NCI-H82 treated with DMSO at 0.1 percent for 48 hours (cell line): Measurements from ENCODE around the gene CPED1.
A peak's percentile ranks its signal among the peaks of the same experiment; 100 is the strongest.
"Not testable (repeated sequence)": the region's sequence is repeated elsewhere in the genome, so short reads cannot be mapped to it uniquely, and the experiment has no call there.

Experiments
- DNase-seq: peaks from one replicate; lab custom pipeline; 2025; ENCODE audit not compliant: unreplicated experiment; lab: John Stamatoyannopoulos, UW

CPED1 gene

DNA sequence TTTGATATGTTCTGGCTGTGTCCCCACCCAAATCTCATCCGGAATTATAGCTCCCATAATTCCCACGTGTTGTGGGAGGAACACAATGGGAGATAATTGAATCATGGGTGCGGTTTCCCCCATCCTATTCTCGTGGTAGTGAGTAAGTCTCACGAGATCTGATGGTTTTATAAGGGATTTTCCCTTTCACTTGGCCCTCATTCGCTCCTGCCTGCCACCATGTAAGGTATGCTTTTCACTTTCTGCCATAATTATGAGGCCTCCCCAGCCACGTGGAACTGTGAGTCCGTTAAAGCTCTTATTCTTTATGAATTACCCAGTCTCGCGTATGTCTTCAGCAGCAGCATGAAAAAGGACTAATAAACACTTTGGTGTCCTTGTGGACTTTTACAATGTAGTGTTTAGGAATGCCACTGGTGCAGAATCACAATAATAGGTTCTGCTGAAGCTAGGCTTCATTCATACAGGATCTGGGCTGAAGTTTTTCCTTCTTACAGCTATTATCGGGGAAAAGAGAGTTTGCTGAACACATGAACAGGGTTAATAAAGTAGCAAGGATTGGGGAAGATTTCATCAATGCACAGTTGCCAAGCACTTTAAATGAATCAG, 74.3 kb downstream of the CPED1 start:
- no peak for DNase-seq

DNA sequence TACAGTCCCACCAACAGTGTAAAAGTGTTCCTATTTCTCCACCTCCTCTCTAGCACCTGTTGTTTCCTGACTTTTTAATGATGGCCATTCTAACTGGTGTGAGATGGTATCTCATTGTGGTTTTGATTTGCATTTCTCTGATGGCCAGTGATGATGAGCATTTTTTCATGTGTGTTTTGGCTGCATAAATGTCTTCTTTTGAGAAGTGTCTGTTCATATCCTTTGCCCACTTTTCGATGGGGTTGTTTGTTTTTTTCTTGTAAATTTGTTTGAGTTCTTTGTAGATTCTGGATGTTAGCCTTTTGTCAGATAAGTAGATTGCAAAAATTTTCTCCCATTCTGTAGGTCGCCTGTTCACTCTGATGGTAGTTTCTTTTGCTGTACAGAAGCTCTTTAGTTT, 79.2 kb downstream of the CPED1 start:
- not testable (repeated sequence) for DNase-seq

DNA sequence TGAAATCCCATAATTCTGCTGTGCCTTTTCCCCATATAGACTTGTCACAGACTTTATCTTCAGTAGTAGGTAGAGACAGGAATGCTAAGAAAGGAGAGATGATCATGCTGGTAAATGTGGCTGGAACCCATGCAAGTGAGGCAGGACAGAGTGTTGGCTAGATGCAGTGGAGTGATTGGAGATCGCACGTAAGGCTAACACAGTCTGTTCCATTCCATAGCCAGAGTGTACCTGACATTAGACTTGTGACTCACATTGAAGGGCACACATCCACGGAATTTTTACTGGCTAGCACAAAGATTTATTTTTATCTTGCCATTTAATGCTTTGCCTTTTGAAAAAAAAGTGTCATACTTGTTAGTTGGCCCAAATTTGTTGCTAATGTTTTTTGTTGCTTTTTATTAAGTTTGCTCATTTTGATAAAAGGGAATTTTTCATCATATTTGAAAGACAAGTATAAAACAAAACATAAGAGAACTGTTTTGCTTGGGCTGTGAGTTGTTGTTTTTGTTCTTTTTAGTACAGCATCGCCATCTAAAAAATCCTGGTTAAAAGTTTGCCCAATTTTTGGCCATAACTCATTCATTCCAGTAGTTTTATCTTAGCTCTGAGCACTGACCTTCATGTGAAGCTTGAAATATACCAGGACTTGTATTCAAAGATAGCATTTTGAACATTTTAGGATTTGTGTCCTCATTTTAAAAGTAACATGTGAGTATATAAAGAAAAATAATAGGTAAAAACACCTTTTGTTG, 81.0 kb downstream of the CPED1 start:
- DNase-seq: no peak

DNA sequence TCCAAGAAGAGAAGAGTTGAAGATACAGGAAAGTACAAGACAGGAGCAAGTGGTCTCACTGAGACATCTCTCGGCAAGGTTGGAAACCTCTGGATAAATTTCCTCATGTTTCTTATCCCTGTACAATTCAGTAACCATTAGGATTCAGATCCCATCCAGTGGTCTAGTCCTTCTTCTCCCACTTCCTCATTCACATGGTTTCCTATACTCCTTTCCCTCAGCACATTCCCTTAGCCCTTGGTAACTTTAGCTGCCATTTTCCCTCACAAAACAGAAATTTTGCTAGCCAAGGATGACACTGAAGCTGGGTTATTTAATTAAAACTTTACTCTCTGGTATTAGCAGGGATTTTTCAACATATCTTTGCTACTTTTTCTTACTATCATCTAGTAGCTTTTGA, 82.6 kb downstream of the CPED1 start:
- DNase-seq: no peak

DNA sequence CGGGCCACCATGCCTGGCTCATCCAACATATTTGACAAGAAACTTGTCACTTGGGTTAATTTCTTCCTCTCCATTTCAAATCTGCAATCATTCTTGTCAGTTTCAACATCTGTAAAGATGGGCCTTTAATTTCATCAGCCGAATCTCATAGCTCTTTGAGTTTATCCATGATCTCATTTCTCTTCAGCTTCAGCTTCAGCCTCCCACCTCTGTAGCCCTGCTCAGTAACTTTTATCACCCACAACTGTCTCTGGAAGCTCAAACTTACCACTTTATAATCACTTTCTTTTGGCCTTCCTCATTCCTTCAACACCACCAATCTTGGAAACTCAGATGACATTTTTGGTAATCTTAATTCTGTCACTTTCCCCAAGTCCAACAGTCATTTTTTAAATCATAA, 83.2 kb downstream of the CPED1 start:
- no peak for DNase-seq

DNA sequence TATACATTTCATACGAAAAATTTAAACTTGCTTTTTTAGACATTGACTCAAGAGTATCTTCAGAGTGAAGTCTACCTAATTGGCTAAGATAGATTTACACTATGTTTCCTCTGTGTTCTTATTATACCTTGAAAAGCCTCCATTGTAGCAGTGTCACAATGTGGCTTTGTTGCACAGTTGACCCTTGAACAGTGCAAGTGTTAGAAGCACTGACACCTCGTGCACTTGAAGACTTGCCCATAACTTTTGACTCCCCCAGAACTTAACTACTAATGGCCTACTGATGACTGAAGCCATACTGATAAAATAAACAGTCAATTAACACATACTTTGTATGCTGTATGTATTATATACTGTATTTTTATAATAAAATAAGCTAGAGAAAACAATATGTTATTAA, 84.3 kb downstream of the CPED1 start:
- no peak for DNase-seq

DNA sequence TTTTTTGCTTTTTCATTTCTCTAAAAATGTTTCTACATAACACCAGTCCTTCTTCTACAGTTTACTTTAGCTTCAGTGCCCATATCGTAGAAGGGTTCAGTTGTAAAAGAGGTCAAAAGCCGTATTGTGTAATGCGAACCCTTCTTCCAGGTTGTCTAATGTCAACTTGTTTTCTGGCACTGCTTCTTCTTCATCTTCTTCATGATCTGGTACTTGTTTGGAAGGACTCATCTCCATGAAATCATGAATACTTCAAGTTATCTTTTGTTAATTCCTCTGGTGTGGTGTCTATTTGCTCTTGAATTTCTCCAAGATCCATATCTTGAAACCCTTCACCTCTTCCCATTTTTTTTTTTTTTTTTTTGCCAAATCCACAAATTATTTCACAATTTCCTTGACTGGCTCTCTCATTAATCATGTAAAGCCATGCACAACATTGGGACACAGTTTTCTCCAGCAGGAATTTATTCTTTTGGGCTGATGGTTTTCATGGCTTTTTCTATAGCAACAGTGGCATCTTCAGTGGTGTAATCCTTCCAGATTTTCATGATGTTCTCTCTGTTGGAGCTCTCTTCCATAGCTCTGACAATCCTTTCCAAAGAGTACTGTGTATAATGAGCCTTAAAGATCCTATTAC, 85.1 kb downstream of the CPED1 start:
- no peak for DNase-seq

DNA sequence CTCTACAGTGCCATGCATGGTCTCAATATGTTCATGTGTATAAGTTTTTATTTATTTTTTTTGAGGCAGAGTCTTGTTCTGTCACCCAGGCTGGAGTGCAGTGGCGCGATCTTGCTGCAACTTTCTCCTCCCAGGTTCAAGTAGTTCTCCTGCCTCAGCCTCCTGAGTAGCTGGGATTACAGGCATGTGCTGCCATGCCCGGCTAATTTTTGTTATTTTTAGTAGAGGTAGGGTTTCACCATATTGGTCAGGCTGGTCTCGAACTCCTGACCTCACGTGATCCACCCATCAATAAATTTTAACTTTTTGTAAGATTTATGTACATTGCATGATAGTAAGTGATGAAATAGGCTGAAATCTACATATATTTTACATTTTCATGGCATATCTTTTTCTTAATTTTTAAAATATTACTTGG, 86.9 kb downstream of the CPED1 start:
- DNase-seq: not testable (repeated sequence)

DNA sequence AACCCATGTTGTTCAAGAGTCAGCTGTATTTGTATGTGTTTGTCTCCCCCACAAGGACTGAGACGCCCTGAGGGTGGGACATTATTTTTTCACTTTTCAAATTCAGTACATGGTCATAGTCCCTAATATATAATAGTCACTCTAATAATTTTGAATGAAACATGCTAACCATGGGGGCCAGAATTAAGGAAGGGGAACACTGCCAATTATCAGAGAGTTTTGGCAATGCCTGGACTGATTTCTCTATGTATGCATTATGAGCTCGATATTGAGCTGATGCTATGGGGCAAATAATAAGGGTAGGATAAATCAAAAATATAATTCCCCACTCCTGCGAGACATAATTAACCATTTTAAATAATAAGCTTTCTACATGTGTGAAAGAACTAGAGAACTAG, 87.4 kb downstream of the CPED1 start:
- DNase-seq: no peak

DNA sequence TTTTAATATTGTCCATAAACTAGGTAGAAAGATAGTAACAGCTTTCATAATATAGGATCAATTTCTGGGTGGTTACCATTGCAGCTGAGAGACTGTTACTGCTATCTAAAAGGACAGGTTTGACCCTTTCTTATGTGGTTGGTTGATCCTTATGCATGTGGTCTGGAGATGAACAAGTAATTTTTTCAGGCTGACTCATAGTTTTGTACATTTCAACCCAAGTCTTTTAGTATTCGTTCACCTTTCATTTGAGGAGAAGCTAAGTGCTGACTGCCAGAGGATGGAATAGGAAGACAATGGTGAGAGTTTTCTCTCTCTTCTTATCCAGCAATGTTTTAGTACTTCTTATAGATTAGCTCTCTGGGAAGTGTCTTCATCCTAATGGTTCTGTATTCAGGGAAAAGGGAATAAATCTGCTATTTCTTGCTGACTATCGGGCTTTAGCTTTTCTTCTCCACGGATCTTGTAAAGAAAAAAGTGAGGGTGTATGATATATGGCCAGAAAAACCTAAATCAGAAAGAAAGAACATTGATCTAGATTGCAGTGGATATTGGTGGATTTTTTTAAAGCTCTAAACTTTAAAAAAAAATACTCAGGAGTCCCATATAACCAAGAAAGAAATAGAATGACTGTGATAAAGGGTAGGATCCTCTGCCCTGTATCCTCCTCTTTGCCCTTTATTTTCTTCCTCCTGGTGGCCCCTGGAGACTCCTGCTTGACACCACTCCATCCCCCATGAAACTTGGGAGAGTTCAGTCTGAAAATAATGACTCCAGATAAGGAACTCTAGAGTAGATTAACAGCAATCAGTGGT, 88.0 kb downstream of the CPED1 start:
- no peak for DNase-seq

DNA sequence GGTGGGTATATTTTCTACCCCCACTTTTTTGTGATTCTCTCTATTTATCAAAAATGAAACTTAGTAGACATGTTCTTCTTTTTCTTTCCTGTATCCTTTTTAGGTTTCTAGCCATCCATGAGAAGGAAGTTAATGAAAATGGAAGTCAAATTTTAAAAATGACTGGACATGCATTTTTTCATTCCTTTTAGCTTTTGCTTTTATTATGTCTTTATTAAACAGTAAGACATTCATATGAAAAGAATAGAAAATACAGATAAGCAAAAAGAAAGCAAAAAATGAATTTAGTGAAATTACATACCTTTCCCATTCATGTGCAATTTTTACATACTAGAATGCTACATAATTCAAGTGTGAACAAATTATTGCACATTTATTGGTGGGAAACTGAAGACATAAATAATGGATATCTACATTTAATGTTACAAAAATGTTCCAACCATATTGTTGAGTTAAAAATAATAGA, 88.7 kb downstream of the CPED1 start:
- no peak for DNase-seq

DNA sequence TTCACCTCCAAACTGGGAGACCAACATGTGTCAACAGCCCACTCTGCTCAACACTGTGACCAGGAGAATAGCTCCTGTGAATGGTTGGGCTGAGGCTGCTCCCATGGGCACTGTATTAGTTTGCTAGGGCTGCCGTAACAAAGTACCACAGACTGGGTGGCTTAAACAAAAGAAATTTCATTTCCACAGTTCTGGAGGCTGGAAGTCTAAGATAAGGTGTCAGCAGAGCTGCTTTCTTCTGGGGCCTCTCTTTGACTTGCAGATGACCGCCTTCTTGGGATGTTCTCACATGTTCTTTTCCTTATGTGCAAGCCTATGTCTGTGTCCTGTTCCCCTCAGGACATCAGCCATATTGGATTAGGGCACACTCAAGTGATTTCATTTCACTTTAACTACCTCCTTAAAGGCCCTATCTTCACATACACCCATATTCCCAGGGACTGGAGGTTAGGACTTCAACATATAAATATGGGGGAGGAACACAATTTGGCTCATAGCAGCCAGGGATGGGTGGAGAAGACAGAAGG, 90.3 kb downstream of the CPED1 start:
- DNase-seq: no peak

DNA sequence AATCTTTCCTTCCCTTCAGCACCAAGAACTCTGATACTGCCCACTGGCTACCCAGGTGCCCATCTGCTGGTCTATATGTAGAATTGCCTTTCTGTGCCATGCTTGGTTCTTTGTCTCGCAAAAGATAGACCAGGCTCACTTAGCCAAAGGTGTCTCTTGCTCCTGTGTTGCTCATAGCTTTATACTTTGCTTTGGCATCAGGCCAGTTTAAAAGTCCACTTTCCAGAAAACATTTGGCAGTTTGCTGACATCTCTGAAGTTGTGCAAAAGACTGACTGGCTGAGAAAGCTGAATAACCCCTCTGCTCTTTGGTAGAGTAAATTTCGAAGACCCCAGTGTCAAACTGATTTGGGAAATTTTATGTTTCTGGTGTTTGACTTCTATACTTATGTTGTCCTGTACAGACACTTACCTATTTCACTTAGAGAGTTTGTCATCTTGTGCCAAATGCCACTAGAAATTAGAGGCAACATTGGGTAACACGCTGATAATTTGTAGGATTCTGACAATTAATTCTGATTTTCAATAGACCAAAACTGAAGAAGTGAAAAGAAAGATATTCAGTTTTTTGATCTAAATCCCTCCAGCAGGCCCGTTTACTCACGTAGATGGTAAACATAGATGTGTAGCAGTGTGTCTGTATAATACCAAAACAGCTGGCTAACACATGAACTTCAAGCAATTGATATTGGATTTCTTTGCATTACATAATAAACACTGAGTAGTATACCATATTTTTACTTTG, 91.1 kb downstream of the CPED1 start:
- no peak for DNase-seq

DNA sequence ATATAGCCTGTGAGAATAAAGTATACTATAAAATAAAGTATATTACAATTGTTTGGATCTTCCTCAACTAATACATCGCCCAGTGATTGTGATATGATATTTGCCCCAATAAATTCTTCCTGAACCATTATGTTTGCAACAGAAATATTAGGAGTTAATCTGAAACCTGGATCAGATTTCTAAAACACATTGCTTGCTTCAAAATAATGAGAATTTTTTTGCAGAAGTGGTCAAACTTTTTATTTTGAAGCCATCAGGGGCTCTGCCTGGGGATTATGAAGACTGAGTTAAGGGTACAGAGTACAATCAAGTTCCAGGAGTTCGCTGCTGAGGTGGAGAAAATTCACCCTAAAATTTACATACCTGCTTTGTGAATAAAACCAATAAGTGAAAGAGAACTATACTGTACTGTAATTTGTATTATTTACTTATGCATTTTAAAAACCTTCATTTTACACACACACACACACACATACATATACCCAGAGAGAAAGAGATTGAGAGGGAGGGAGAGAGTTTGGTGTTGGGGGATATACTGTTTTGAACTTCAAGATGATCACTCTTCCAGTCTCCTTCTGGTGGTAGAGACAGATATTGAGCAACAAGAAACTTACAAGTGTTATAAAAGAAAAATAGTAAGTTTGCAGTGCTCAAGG, 91.9 kb downstream of the CPED1 start:
- DNase-seq: no peak

DNA sequence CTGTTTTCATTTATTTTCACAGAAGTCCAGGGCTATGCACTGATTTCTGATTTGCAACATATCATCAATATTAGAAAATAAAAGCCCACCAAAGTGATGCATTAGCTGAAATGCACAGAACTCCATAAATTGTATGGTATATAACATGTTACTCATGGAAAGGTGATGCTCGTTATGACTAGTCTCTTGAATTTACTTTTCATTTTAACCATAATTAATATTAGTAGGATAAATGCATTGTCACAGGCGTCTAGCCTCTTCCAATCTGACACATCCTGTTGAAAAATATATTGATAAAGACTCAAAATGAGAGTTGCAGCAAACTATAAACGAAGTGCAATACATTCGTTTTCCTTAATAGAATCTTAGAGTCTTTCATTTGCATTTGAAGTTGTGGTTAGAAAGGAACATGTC, 92.4 kb downstream of the CPED1 start:
- no peak for DNase-seq

DNA sequence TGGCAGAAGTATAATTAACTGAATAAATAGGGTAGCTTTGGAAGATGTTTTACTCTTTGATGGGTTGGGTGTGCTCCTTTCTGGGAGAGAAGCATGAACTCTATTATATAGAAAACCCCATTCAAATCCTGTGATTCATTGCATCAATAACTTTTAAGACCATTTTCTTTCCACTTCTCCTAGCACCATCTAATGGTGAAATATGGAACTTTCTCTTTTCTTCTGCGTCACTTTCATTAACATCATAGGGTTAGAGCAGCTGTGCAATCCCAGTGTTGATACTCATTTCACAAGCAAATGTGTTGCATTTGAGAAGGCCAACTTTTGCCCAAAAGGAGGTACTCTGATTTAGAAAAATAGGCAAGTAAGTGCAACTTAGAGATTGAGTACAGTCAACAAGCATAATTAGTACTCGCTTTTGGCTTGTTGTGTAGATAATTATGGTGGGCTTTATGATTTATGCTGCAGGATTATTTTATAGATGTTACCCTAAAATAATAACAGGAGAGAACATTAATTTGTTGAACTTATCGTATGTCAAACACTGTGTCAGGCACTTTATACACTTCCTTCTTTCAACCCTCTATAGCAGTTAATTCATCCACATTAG, 92.9 kb downstream of the CPED1 start:
- peak; percentile 30 for DNase-seq

DNA sequence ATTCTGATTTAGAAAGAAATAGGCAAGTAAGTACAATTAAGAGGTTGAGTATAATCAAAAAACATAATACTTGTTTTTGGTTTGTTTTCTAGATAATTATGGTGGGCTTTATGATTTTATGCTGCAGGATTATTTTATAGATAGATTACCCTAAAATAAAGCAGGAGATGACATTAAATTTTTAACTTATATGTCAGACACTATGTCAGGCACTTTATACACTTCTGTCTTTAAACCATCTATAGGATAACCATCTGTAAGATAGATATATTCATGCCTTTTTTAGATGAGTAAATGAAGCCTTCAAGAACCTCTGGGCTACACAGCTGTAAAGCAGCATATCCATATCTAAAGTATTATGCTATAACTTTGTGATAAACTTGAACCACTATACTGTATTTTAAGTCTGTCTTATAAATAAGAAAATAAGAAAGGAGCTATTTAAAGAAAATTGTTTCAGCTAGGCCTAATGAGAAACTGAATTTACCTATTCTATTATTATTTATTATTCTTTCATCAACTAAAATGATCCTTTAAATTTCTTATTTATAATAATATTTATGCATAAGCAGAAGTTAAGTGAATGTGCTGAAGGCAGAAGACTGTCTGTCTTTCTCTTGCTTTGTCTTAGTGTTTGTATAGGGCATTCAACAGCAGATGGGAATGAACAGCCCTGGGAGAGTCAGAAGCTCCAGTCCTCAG, 94.0 kb downstream of the CPED1 start:
- no peak for DNase-seq

DNA sequence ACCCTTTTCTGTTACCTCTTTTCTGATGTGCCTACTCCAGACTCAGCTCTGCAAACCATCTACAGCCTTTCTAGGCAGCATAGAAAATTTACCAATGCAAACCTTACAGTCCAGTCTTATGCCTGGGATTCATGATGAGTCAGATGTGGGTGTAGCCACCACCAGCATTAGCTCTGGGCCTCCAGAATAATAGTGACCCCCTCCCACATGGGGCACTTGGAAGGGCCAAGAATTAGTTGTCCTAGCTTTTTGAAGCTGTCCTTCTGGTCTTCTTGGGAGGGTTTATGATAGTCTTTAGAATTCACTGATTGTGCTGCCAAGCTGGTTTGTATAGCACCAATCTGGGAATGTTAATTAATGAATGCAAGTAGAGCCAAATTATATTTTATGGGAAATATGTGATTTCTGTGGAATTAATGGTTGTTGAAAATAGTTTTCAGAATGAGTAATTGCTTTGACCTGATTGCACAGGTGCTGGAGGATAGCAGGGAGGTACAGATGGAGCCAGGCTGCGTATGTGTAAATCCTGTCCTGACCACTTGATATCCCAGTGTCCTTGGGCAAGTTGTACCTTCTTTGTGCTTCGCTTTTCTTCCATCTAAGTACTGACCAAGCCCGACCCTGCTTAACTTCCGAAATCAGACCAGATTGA, 94.8 kb downstream of the CPED1 start:
- no peak for DNase-seq
